ENCODE measurements around the gene PDZD4.

PDZD4 gene

DNA sequence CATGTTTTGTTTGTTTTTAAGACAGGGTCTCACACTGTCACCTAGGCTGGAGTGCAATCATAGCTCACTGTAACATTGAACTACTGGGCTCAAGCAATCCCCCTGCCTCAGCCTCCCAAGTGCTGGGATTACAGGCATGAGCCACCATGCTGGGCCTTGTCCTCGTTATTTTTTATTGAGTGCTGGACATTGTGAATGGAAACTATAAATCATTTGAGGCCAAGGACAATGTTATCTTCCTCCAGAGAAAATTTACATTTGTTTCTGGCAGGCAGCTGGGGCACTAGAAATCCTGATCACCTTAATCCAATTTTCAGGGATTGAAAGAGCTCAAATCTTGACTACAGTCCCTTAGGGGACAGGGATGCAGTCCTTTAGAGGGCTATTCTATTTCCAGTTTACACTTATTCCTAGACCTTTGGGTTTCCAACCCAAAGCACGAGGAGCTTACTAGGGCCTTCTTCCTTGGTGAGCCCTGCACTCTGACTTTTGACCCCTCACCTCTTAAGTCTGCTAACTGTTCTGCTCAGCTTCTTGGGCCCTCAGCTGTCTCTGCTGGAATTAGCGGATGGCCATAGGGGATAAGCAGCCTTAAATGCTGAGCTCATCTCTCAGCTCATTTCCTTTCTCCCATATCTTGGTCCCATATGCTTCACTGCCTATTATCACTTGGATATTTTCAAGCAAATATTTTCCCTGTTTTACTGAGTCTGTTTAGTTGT lies 23.0 kb upstream of the PDZD4 start:
- TF ChIP-seq, protein P1, sequence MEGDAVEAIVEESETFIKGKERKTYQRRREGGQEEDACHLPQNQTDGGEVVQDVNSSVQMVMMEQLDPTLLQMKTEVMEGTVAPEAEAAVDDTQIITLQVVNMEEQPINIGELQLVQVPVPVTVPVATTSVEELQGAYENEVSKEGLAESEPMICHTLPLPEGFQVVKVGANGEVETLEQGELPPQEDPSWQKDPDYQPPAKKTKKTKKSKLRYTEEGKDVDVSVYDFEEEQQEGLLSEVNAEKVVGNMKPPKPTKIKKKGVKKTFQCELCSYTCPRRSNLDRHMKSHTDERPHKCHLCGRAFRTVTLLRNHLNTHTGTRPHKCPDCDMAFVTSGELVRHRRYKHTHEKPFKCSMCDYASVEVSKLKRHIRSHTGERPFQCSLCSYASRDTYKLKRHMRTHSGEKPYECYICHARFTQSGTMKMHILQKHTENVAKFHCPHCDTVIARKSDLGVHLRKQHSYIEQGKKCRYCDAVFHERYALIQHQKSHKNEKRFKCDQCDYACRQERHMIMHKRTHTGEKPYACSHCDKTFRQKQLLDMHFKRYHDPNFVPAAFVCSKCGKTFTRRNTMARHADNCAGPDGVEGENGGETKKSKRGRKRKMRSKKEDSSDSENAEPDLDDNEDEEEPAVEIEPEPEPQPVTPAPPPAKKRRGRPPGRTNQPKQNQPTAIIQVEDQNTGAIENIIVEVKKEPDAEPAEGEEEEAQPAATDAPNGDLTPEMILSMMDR (IDR thresholded peaks at IDR 0.05; ENCODE audit: low read depth, low read length, missing control alignments), result no peak
- DNase-seq (ENCODE audit: extremely low read depth, low read depth), result no peak
- no peak overlapping the region for H3K4me3 ChIP-seq (replicated peaks; ENCODE audit: low read depth, low read length)

DNA sequence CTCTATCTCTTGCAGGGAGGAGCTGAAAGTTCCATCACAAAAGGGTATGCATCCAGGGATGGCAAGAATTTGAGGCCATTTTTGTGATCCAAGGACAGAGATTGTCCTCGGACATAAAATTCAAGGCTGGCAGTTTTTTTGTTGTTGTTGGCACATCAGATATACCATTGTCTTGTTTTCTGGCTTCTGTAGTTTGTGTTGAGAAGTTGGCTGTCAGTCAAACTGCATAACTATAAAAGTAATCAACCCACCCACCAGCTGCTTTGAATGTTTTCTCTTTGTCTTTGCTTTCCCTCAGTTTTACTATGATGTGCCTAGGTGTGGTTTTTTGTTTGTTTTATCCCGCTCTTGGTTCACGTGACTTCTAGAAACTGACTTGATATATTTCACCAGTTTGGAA lies 21.6 kb upstream of the PDZD4 start:
- H3K4me3 ChIP-seq (replicated peaks; ENCODE audit: low read depth, low read length), result no peak overlapping the region
- TF ChIP-seq, protein P1 (IDR thresholded peaks at IDR 0.05; ENCODE audit: low read depth, low read length, missing control alignments), result no peak
- no peak for DNase-seq (ENCODE audit: extremely low read depth, low read depth)

DNA sequence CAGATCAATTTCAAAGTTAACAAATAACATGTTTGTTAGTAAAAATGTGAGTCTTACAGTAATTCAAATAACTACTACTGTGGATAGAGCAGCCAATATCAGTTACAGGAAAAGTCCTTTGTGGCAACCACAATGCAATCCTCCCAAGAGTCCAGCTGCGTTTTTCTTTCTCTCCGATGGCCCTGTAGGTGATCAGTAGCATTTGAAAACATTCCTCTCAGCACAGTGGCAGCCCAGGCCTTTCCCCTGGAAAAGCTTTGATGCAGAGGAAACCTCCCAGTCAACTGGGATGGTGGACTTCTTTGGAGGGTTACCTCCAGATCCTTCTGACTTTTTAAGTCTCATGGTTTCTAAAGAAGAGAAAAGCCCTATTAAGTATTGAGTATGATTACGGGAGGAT lies 18.0 kb upstream of the PDZD4 start:
- TF ChIP-seq, protein P1 (IDR thresholded peaks at IDR 0.05; ENCODE audit: low read depth, low read length, missing control alignments), result no peak
- DNase-seq (ENCODE audit: extremely low read depth, low read depth), result no peak

DNA sequence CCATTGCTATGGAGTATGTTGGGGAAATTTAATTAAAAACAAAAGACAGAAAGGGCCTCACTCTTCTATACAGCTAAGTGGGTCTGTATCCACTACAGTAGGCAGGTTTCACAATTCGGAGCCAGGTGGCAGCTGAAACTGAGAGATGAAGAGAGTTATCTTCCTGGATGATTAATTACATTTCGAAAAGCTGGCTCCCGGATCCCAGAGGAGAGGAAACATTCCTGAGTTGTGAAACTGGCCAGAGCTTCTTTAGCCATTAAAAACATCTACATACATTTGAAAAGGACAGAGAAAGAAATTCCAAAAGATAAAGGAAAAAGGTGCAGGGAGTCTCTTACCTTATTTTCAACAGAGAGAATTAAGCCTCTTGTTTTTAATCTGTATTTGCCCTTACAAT lies 15.5 kb upstream of the PDZD4 start:
- no peak overlapping the region for H3K4me3 ChIP-seq (replicated peaks; ENCODE audit: low read depth, low read length)
- DNase-seq (ENCODE audit: extremely low read depth, low read depth), result no peak
- TF ChIP-seq, protein P1 (IDR thresholded peaks at IDR 0.05; ENCODE audit: low read depth, low read length, missing control alignments), result no peak

More for the DNA sequence above, 18.0 kb upstream of the PDZD4 start:
- no peak overlapping the region for H3K4me3 ChIP-seq (replicated peaks; ENCODE audit: low read depth, low read length)

DNA sequence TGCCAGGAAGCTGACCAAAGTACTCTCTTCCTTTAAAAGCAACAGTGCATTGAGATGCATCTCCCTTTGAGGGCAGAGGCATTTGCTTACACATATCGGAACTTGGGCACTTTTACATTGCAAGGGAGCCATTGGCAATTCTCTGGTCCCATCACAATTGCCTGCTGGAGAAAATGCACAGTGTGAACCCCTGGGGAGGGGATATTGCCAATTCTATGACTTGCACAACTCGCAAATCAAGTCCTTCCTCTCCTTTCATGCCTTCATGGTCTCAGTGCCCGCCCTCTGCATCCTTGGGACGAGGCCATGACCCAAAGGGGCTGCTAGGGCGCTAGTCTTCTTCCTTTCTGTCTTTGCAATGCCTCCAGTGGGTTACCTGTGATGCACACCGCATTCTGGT lies 14.9 kb upstream of the PDZD4 start:
- DNase-seq (ENCODE audit: extremely low read depth, low read depth), result no peak
- TF ChIP-seq, protein P1 (IDR thresholded peaks at IDR 0.05; ENCODE audit: low read depth, low read length, missing control alignments), result no peak
- H3K4me3 ChIP-seq (replicated peaks; ENCODE audit: low read depth, low read length), result no peak overlapping the region

DNA sequence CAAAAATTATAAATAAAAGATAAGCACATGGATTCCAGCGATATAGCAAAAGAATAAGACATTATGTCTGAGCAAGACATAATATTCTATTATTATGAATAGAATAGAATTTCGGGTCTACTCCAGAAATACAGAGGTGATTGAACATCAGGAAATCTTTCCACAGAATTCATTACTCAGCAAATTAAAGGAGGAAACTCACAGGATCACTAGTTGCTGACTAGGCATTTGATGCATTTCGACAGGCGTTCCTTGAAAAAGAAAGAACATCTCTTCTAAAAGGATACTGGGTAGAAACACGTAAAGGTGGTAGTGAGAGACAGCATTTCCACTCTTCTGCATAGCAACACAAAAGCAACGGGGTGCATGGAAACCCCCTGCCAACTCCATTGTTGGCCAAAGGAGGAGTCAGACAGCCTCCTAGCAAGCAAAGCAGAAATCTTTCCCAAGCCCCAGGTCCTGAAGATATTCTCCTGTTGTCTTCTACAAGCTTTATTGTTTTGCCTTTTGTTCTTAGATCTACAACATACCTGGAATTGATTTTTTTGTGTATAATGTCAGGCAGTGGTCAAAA lies 14.3 kb upstream of the PDZD4 start:
- DNase-seq (ENCODE audit: extremely low read depth, low read depth), result no peak
- TF ChIP-seq, protein P1 (IDR thresholded peaks at IDR 0.05; ENCODE audit: low read depth, low read length, missing control alignments), result no peak
- no peak overlapping the region for H3K4me3 ChIP-seq (replicated peaks; ENCODE audit: low read depth, low read length)

Measured in HFF-Myc (cell line).